SK-N-SH (cell line): ENCODE data around the gene KCNE5. TPM values are rescaled to one million over a fixed set of nuclear protein-coding genes. Genes with fewer than 3 reads are reported as not detected.

ENCODE experiments used
- CTCF ChIA-PET: fragments of 300-600, 350-600 bp; formaldehyde crosslinking; extraction: SDS; loops from one replicate; lab custom pipeline; 2021; lab: Yijun Ruan, JAX
- POLR2A ChIA-PET: fragments of 350-600 bp; sonication (Branson Sonifier 250); formaldehyde crosslinking; extraction: SDS; loops from one replicate; lab custom pipeline; 2020; ENCODE audit warnings: antibody characterized with exemption, inconsistent platforms; lab: Yijun Ruan, JAX
- DNase-seq: peaks from one replicate; pipeline ENCODE4 v3.0.0; 2012
- H2AFZ ChIP-seq: fragments of 200-600 bp; sonication (generic); 2 replicates; pipeline ENCODE4 v1.8.1; 2016; ENCODE audit warnings: antibody characterized with exemption, mild to moderate bottlenecking, low read depth
- H3F3A ChIP-seq: fragments of 200-600 bp; sonication (generic); replicated peaks from 2 replicates; pipeline ENCODE3; 2016; ENCODE audit warnings: antibody characterized with exemption, mild to moderate bottlenecking; ENCODE audit not compliant: insufficient read depth
- H3K27ac ChIP-seq, 2 experiments: fragments of 200-500 bp in 1 of 2; fragments of 200-600 bp in 1 of 2; sonication (Bioruptor generic) in 1 of 2; sonication (generic), shearing (Covaris generic) in 1 of 2; 2 replicates each; pipeline versions ENCODE4 v1.5.1 to v1.6.1; 2014 to 2016; ENCODE audit warnings: low read depth in 2 of 2, inconsistent platforms in 1 of 2, low read length in 1 of 2, mild to moderate bottlenecking in 1 of 2, mixed read lengths in 1 of 2
- H3K27me3 ChIP-seq: fragments of 200-600 bp; sonication (generic), shearing (Covaris generic); 2 replicates; pipeline ENCODE4 v1.6.1; 2016; ENCODE audit warnings: mixed run types; ENCODE audit not compliant: insufficient read depth
- H3K36me3 ChIP-seq, 2 experiments: fragments of 200-500 bp in 1 of 2; fragments of 200-600 bp in 1 of 2; sonication (Bioruptor generic) in 1 of 2; sonication (generic) in 1 of 2; replicated peaks in 1 of 2; 2 replicates each; pipeline versions ENCODE3 to v1.5.1; 2014 to 2016; ENCODE audit warnings: low read length in 1 of 2, mild to moderate bottlenecking in 1 of 2; ENCODE audit not compliant: insufficient read depth in 2 of 2, control insufficient read depth in 1 of 2
- H3K4me1 ChIP-seq, 2 experiments: fragments of 200-500 bp in 1 of 2; fragments of 200-600 bp in 1 of 2; sonication (Bioruptor generic) in 1 of 2; sonication (generic), shearing (Covaris generic) in 1 of 2; 2 replicates each; pipeline versions ENCODE4 v1.5.1 to v1.6.1; 2014 to 2016; ENCODE audit warnings: low read depth in 1 of 2, low read length in 1 of 2, mixed run types in 1 of 2; ENCODE audit not compliant: insufficient read depth in 2 of 2, control insufficient read depth in 1 of 2
- H3K4me2 ChIP-seq: fragments of 200-600 bp; sonication (generic), shearing (Covaris generic); 2 replicates; pipeline ENCODE4 v1.6.1; 2017; ENCODE audit warnings: mixed run types
- H3K4me3 ChIP-seq, 2 experiments: fragments of 200-500 bp in 1 of 2; fragments of 200-600 bp in 1 of 2; sonication (Bioruptor generic) in 1 of 2; sonication (generic), shearing (Covaris generic) in 1 of 2; 2 replicates each; pipeline versions ENCODE4 v1.5.1 to v1.8.1; 2014 to 2016; ENCODE audit warnings: low read depth in 2 of 2, inconsistent platforms in 1 of 2, low read length in 1 of 2, mild to moderate bottlenecking in 1 of 2, mixed read lengths in 1 of 2, moderate library complexity in 1 of 2
- H3K79me2 ChIP-seq: fragments of 200-600 bp; sonication (generic); 2 replicates; pipeline ENCODE4 v1.8.1; 2017; ENCODE audit warnings: mild to moderate bottlenecking; ENCODE audit not compliant: insufficient read depth
- H3K9ac ChIP-seq: fragments of 200-600 bp; sonication (generic); 2 replicates; pipeline ENCODE4 v1.6.1; 2017; ENCODE audit warnings: mixed run types
- H3K9me2 ChIP-seq: fragments of 200-600 bp; sonication (generic); 2 replicates; pipeline ENCODE4 v1.6.1; 2017; ENCODE audit warnings: mixed run types
- H3K9me3 ChIP-seq: fragments of 200-600 bp; sonication (generic); 2 replicates; pipeline ENCODE4 v1.6.1; 2017; ENCODE audit warnings: mixed run types, mild to moderate bottlenecking, moderate library complexity
- H4K20me1 ChIP-seq: fragments of 200-600 bp; sonication (generic); 2 replicates; pipeline ENCODE4 v1.6.1; 2017; ENCODE audit warnings: mild to moderate bottlenecking, mixed run types; ENCODE audit not compliant: insufficient read depth
- CHD2 ChIP-seq: fragments of 150-350 bp; IDR thresholded peaks from 2 replicates; pipeline ENCODE4 v1.6.1; 2018; ENCODE audit warnings: low read length; ENCODE audit not compliant: partially characterized antibody
- EZH2phosphoT487 ChIP-seq: fragments of 200-600 bp; sonication (generic); IDR thresholded peaks from 2 replicates; pipeline ENCODE4 v1.6.1; 2017; ENCODE audit warnings: low read depth, mixed run types, mild to moderate bottlenecking, antibody characterized with exemption, moderate library complexity, borderline replicate concordance
- FOXJ3 ChIP-seq: sonication (generic); formaldehyde crosslinking; IDR thresholded peaks from 2 replicates; pipeline ENCODE4 v1.5.1; 2020; ENCODE audit warnings: mild to moderate bottlenecking, missing genetic modification reagents
- GABPA ChIP-seq: IDR thresholded peaks from 2 replicates; pipeline ENCODE4 v1.4.0; 2012; ENCODE audit warnings: low read depth, mild to moderate bottlenecking
- GATA2 ChIP-seq: sonication (generic); formaldehyde crosslinking; IDR thresholded peaks from 2 replicates; pipeline ENCODE4 v1.5.0; 2020; ENCODE audit warnings: mild to moderate bottlenecking, missing genetic modification reagents
- IRF3 ChIP-seq: fragments of 150-350 bp; IDR thresholded peaks from 2 replicates; pipeline ENCODE4 v1.6.1; 2016; ENCODE audit warnings: mild to moderate bottlenecking, low read depth, low read length
- MXI1 ChIP-seq: IDR thresholded peaks from 2 replicates; pipeline ENCODE4 v1.6.1; 2012; ENCODE audit warnings: mild to moderate bottlenecking, low read depth, low read length, improper control_type of control experiment
- NFIC ChIP-seq: IDR thresholded peaks from 2 replicates; pipeline ENCODE4 v1.4.0; 2012; ENCODE audit warnings: borderline replicate concordance
- RAD21 ChIP-seq: IDR thresholded peaks from 2 replicates; pipeline ENCODE4 v1.6.1; 2012; ENCODE audit warnings: mild to moderate bottlenecking, low read length
- RFX5 ChIP-seq: IDR thresholded peaks from 2 replicates; pipeline ENCODE4 v1.6.1; 2012; ENCODE audit warnings: mild to moderate bottlenecking, improper control_type of control experiment, low read length
- RXRA ChIP-seq: IDR thresholded peaks from 2 replicates; pipeline ENCODE4 v1.4.0; 2012; ENCODE audit warnings: low read depth, mild to moderate bottlenecking, borderline replicate concordance
- SMC3 ChIP-seq: IDR thresholded peaks from 2 replicates; pipeline ENCODE4 v1.6.1; 2012; ENCODE audit warnings: low read depth, low read length, improper control_type of control experiment
- TAF1 ChIP-seq: IDR thresholded peaks from 2 replicates; pipeline ENCODE4 v1.6.1; 2012; ENCODE audit warnings: low read depth, mild to moderate bottlenecking, low read length, moderate library complexity, borderline replicate concordance
- TCF12 ChIP-seq: IDR thresholded peaks from 2 replicates; pipeline ENCODE4 v1.4.0; 2012
- YY1 ChIP-seq: IDR thresholded peaks from 2 replicates; pipeline ENCODE4 v1.4.0; 2012; ENCODE audit warnings: low read depth, mild to moderate bottlenecking
- WGBS: methylation state at CpG from one replicate; pipeline ENCODE4 v1.1.6; 2017; ENCODE audit warnings: low lambda C conversion rate; 5-methylcytosine and 5-hydroxymethylcytosine counted together
- polyA plus RNA-seq, 3 experiments: library from polyadenylated mRNA; depleted of rRNA; stranded (reverse); fragments of >200 nt; gene quantifications; 2 replicates each; pipeline ENCODE4 v1.2.3, GENCODE V29; 2012
- TF ChIP-seq, protein P1 (sequence below): IDR thresholded peaks from 2 replicates; pipeline ENCODE4 v1.4.0; 2012; ENCODE audit warnings: low read depth
- TF ChIP-seq, protein P2 (sequence below): IDR thresholded peaks from 2 replicates; pipeline ENCODE4; 2012
- TF ChIP-seq, protein P3 (sequence below): IDR thresholded peaks from 2 replicates; pipeline ENCODE4 v1.4.0; 2012; ENCODE audit warnings: low read depth, borderline replicate concordance
- TF ChIP-seq, protein P4 (sequence below): IDR thresholded peaks from 2 replicates; pipeline ENCODE4 v1.4.0; 2012; ENCODE audit warnings: low read depth, borderline replicate concordance

KCNE5 gene
- polyA plus RNA-seq, 1 of the 3 experiments (the other 2 are of a cell fraction) = 0.21 TPM

- Histone ChIP-seq H3K27ac (no peak overlapping the region), H2AFZ (no peak overlapping the region), H3F3A (no peaks in the 10 kb centered on the region), H3K9ac (no peak overlapping the region), H3K4me1 (no peaks in the 10 kb centered on the region), H3K4me2 (no peak overlapping the region), H3K36me3 (no peaks in the 10 kb centered on the region), H3K27me3 (peaks cover 23% of the 10 kb centered on the region), H3K9me2 (no peaks in the 10 kb centered on the region), H4K20me1 (no peaks in the 10 kb centered on the region), H3K9me3 (no peaks in the 10 kb centered on the region), H3K79me2 (no peaks in the 10 kb centered on the region), H3K4me3 (no peak overlapping the region)
- ChIA-PET POLR2A (no interaction called here), CTCF (no interaction called here)
- WGBS = 0% methylated on average over 1 of the region's 1 CpG
- no peak for DNase-seq
- TF ChIP-seq YY1 (no peak), GATA2 (CRISPR knock-in tag) (no peak), TCF12 (no peak), MXI1 (no peak), RFX5 (no peak), IRF3 (no peak), SMC3 (no peak), FOXJ3 (CRISPR knock-in tag) (no peak), RAD21 (no peak), TAF1 (no peak), RXRA (no peak), EZH2phosphoT487 (no peak), GABPA (no peak), NFIC (no peak), CHD2 (no peak)
- TF ChIP-seq, protein P1, sequence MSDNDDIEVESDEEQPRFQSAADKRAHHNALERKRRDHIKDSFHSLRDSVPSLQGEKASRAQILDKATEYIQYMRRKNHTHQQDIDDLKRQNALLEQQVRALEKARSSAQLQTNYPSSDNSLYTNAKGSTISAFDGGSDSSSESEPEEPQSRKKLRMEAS = no peak
- TF ChIP-seq, protein P2, sequence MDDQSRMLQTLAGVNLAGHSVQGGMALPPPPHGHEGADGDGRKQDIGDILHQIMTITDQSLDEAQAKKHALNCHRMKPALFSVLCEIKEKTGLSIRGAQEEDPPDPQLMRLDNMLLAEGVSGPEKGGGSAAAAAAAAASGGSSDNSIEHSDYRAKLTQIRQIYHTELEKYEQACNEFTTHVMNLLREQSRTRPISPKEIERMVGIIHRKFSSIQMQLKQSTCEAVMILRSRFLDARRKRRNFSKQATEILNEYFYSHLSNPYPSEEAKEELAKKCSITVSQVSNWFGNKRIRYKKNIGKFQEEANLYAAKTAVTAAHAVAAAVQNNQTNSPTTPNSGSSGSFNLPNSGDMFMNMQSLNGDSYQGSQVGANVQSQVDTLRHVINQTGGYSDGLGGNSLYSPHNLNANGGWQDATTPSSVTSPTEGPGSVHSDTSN = no peak
- TF ChIP-seq, protein P3, sequence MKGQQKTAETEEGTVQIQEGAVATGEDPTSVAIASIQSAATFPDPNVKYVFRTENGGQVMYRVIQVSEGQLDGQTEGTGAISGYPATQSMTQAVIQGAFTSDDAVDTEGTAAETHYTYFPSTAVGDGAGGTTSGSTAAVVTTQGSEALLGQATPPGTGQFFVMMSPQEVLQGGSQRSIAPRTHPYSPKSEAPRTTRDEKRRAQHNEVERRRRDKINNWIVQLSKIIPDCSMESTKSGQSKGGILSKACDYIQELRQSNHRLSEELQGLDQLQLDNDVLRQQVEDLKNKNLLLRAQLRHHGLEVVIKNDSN = no peak
- TF ChIP-seq, protein P4, sequence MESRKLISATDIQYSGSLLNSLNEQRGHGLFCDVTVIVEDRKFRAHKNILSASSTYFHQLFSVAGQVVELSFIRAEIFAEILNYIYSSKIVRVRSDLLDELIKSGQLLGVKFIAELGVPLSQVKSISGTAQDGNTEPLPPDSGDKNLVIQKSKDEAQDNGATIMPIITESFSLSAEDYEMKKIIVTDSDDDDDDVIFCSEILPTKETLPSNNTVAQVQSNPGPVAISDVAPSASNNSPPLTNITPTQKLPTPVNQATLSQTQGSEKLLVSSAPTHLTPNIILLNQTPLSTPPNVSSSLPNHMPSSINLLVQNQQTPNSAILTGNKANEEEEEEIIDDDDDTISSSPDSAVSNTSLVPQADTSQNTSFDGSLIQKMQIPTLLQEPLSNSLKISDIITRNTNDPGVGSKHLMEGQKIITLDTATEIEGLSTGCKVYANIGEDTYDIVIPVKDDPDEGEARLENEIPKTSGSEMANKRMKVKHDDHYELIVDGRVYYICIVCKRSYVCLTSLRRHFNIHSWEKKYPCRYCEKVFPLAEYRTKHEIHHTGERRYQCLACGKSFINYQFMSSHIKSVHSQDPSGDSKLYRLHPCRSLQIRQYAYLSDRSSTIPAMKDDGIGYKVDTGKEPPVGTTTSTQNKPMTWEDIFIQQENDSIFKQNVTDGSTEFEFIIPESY = no peak
These were observed 46.1 kb downstream of the KCNE5 start for GRCh38 chrX:109578916-109579315.
